Fibroblast of the conjunctiva (primary cell): Measurements from ENCODE around the gene CEMIP.

Experiments
- DNase-seq: peaks from one replicate; pipeline ENCODE4 v3.0.0-alpha.2; 2010; ENCODE audit warnings: low read depth

The CEMIP gene

DNA sequence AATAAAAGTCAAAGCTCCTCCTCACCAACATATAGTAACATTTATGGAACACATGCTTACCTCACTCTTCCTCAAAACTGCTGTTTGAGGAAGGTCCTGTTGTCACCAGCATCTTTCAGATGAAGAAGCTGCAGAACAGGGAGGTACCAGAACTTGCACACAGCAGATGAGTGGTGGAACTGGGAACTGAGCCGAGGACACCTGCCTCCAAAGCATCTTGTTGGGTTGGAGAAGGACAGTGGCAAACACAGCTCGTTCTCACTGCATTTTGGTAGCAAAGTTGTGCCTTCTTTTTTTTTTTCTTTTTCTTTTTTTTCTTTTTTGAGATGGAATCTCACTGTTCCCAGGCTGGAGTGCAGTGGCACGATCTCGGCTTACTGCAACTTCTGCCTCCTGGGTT is 76.0 kb downstream of the CEMIP start:
- DNase-seq = no peak

DNA sequence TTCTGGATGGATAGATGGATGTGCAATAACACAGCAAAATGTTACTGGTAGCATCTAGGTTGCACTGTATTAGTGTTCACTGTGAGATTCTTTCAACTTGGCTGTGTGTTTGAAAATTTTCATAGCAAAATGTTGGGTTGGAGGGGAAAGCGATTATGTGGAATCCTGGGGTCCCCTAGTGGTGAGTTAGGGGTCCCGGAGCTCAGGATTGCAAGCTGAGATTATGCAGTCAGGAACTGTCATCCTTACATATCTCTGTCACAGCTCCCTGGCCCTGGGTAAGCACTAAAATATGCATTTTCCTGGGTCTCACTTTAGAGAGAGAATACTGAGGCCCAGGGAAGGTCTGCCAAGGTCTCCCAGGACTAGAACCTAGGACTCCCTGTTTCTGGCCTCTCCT is 77.2 kb downstream of the CEMIP start:
- DNase-seq = no peak

DNA sequence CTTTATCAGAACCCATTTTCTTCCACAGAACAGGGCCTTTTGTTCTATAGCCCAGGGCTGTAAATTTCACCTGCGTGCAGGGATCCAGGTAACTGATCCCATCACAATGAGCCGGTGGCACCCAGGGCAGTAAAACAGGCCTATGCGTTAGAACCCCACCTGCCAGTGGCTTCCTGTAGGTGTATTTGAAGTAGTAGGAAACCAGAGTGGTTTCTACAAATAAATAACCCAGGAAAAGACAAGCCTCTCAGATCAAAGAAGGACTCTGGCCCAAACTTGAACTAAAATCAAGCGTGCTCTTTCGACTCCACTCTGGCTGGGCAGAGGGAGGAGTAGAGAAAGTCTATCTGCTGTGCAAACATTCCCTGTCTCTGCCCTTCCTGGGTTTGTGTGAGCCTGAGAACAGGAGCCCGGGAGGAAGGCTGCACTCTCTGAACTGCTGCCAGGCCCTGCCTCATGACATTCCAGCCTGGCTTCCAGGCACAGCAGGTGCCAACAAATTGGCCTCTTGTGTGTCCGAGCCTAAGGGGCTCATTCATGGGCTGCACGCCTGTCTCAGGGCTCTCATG is 77.7 kb downstream of the CEMIP start:
- no peak for DNase-seq

DNA sequence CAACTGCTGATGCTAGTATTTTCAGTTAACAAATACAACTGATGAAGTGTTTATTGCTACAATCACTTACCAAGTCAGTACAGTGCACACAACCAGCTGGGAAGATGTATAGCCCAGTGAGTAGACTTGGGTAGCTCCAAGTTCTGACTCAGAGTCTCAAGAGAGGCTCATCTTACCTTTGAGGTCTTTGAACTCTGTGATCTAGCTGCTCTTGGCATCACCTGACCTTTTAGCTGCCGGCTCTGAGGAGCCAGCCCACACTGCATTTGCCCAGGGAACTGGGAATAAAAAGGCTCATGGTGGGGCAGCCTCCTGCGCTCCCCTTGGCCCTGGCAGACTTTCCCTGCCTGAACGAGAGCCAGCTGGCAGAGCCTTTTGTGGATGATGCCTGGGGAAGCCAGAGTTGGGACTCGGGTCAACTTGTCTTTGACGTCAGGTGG is 82.6 kb downstream of the CEMIP start:
- DNase-seq = peak; percentile 42

DNA sequence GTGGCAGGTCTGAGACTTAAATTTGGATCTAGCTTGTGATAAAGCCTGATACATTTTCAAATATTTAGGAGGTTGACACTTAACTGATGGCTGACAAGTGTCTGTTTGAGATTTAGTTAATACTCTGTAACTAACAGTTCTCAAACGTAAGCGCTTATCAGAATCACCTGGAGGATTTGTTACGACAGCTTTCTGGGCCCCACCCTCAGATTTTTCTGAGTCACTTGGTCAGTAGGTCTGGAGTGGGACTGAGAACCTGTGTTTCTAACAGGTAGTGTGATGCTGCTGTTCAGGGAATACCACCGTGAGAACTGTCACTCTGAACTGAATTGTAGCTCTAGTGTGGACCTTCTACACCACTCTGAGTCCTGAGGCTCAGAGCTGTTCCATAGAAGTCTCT is 85.5 kb downstream of the CEMIP start:
- no peak for DNase-seq

DNA sequence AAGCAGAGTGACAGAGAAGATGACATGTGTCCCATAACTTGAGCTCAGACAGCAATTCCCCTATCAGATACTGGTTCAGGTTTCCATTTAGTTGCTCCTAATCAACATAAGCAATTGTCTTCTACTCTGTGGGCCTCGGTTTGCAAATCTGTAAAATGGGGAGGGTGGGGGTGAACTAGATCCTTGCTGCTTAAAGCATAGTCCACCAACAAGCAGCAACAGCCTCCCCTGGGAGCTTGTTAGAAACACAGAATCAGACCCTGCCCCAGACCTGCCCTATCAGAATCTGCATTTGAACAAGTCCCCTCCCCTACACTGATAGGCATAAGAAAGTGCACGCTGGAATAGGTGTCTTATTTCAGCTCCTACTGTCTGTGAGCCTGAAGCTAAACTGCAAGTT is 87.8 kb downstream of the CEMIP start:
- no peak for DNase-seq

DNA sequence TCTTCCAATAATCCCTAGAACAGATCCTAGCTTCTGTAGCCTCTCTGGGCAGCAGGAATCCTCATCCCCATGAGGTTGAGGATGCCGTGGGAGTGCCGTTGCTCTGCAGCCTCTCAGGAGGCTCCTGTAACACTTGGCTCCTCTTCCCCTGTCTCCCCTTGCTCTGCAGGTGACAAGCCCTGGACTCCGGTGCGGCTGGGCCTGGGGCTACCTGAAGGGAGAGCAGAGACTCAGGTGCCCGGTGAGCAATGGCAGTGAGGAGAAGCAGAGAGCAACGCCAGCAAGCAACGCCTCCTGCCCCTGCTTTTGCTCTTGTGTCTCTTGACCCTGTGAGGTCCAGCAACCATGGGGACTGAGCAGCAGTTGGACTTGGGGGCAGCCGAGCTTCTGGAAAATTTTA is 91.2 kb downstream of the CEMIP start:
- DNase-seq = no peak

DNA sequence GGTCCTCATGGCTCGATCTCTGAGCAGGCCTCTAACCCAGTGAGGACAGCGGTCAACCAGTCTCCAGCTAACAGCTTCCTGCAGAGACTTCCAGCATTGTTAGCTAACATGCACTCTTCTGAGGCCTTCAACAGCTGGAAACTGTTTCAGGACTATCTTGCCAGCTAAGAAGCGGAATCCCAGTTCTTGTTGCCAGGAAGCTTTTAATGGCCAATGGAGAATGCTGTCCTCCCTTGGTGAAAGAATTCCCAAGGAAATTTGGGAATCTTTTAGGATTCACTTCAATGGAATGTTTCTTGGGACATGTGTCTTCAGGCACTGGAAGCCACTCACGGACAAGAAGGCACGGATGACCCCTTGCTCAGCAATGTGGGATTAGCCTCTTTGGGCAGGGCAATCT is 91.7 kb downstream of the CEMIP start:
- DNase-seq = no peak

DNA sequence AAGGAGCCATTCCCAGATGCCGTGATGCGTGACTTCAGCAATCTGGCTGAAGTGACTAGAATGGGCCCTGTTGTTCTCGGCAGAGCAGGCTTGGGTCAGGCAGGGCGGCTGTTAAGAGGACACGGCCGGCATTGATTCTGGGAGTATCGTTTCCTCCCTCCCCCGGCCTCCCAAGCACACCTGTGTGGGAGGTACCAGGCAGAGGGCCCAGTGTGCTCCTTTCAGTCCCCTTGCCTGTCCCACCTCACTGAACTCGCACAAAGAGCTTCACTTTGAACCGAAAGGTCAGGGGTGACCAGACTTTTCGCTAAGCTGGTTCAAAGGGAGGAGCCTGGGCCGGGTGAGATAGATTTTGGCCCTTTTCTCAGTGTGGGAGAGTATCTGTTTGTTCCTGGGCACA is 92.7 kb downstream of the CEMIP start:
- no peak for DNase-seq

DNA sequence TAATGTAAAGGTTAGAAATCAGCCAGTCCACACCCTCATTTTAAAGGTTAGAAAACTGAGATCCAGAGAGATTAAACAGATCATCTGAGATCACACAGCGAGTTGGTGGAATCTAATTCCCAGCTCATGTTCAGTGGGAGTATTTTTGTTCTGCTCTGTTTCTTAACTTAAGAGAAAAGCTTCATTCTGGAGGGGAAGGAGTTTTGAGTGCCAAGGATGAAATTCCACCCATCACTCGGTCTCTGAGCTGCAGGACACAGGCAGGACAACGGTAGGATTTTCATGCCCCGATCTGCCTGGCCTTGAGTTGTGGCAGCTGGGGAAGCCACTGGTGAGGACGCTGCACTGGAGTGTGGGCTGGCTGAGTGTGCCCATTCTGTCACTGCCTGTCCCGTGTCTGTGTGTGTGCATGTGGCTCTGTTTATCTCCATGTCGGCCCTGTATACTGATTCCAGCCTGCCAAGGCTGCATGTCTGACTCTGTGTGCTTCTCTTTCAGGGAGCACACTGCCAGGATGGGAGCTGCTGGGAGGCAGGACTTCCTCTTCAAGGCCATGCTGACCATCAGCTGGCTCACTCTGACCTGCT is 94.3 kb downstream of the CEMIP start:
- no peak for DNase-seq

DNA sequence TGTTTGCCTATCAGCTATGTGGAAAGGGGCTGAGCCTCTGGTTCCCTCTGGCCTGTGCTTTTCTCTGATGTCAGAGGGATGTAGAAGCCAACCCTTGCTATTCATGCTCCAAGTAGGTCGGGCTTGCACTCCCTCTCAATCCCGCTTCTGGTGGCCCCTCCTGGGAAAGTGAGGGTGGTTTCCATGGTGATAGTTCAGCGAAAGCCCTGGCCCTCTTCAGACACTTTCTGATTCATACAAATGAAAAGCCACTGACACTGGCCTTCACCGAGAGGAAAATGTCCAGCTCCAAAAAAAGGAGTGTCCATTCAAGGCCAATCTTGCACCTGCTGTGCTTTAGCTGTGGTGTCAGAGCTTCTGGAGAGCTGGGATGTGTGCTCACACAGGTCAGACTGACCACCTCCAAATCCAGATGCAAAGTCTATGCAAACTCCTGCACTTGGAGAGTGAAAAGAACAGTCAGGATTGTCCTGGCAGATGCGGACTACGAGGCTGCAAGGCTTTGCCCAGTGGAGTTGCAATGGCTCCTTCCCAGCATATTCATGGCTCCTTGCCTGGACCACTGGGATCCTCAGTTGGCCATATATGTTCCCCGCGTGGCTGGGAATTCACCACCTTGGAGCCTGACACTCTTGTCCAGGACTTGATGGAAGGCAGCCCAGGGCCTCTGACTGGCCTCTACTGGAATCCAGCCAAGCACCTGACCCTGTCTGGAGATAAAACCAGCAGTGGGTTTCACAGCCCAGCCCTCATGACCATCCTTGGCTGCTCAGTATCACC is 96.6 kb downstream of the CEMIP start:
- DNase-seq = no peak

DNA sequence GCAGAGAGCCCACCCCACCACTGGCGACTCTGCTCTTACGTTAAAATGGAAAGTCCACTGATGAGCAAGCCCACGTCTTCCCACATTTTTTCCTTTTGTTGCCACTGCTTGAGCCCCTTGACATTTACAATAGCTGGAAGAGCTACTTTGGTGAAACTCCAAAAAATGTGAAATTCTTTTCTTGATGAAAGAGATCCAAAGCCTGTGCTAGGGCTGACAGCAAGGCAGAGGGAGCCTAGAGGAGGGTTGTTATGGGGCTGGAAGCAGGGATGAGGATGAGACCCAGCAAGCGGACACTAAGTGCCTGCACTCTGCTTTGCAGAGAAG is 97.1 kb downstream of the CEMIP start:
- DNase-seq = no peak

DNA sequence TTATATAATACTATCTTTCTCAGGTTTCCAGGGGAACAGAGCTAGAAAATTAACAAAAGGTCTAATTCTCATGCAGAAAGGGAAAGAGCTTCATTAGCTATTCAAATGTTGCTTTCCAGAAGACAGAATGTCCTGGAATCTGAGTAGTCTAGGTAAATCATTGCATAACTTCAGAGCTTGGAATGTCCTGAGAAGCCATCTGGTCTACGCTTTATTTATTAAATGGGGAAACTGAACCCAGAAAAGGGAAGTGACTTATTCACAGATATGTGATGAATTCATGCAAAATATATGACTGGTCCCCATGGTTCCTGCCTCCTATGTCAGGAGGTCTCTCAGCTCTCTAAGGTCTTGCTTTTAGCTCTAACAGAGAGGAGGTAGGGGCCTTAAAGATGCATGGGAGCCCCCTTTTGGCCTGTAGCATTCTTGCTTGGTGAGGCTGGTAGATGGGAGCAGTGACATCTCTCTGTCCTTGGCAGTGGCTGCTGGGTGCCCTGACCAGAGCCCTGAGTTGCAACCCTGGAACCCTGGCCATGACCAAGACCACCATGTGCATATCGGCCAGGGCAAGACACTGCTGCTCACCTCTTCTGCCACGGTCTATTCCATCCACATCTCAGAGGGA is 99.2 kb downstream of the CEMIP start:
- no peak for DNase-seq

DNA sequence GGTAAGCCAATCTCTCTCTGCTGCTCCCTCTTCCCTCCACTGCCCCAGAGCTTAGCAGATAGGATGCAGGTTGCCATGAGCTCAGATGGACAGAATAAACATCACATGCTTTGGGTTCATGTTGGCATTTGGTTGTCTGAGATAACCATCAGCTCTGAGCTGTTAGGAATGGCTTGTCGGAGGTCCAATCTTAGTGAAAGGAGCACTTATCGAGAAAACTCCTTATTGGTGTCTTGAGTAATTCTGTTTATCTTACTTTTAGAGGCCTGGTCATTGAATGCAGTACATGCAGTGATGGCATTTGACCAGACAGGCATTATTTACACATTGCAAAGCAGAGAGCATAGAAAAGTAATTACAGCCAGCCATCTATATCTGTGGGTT is 99.7 kb downstream of the CEMIP start:
- no peak for DNase-seq

DNA sequence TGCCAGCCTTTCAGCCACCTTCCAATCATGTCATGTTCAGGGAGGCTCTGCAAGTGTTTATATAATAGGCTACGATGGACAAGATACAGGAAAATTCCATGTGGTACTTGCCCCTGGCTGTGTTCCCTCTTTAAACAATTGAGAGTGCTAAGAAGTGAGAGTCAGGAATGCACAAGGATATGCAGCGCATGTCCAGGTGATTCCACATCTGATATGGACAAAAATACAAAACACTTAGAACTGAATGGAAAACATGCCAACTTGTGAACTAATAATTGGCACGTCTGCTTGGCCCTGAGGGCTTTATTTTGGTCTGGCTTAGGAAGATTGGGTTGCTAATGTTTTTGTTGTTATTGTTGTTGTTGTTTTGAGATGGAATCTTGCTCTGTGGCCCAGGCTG is 100.9 kb downstream of the CEMIP start:
- DNase-seq = no peak

DNA sequence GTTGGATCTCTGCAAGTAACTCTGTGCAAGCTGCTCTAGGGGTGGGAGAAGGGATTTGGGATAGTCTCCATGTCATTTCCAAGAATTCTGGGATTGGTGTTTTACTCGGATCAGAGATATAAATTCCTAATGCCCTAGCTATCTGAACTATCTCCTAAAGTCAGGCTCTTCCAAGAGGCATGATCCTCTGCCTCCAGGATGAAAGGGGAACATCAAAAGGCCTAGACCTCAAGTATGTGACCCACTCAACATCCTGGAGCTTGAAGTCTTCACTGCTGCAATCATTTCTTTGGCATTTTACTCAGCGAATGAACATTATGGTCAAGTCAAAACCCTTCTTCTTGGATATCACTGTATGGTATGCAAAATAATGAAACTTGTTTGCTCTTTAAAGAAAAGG is 104.5 kb downstream of the CEMIP start:
- no peak for DNase-seq

DNA sequence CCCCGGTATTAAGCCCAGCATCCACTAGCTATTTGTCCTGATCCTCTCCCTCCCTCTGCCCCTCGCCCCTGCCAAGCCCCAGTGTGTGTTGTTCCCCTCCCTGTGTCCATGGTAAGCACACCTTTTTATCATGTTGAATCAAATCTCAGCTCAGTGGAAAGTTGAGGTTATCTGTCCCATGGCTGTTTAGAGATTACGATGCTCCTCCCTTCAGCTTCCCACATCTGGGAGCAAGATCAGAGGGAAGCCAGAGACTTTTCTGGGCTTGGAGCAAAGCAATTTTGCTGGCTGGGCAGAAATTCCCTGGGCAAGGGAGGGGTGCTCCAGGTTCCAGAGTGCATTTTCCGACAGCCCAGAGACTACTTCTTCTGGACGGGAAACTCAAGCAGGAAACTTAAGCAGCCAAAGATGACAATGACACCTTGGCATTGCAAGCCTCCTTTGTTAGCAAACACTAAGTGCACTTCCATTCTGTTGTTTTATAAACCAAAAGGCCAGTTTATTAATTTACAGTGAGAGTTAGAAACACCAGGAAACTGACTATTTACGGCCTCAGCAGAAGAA is 105.9 kb downstream of the CEMIP start:
- no peak for DNase-seq

DNA sequence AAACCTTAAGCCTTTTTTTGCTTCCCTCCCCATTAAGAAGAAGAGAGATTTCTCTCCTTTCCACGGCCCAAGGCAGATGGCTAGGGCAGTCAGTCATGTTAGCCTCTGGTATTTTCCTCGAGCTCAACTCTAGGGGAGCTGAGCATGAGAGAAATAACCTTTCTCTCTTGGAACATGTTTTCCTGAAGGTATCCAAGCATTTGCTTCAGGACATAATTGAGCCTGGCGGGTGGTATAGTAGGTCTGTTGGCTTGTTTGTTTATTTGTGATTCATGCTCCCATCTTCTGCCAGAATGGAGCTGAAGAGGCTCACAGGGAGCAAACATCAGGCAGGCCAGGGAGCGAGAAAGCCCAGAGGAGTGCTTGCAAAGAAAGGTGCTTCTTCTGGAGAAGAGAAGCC is 108.0 kb downstream of the CEMIP start:
- no peak for DNase-seq

DNA sequence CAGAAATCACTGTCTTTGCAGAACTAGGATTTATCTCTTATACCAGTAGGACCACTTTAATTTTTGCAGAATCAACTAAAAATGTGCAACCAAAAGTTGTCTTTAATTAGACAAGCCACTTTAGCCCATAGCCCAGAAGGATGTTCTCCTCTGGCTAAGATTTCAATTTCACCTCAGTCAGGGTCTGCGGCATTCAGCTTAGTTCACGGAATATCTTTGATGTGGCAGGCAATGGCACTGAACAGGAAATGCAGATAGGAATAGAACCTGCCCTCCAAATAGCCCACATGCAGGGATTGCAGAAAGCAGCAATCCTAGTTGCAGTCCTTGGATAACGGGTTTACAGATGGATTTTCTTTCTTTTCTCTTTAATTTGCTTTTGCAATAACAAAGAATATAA is 109.7 kb downstream of the CEMIP start:
- DNase-seq = no peak

DNA sequence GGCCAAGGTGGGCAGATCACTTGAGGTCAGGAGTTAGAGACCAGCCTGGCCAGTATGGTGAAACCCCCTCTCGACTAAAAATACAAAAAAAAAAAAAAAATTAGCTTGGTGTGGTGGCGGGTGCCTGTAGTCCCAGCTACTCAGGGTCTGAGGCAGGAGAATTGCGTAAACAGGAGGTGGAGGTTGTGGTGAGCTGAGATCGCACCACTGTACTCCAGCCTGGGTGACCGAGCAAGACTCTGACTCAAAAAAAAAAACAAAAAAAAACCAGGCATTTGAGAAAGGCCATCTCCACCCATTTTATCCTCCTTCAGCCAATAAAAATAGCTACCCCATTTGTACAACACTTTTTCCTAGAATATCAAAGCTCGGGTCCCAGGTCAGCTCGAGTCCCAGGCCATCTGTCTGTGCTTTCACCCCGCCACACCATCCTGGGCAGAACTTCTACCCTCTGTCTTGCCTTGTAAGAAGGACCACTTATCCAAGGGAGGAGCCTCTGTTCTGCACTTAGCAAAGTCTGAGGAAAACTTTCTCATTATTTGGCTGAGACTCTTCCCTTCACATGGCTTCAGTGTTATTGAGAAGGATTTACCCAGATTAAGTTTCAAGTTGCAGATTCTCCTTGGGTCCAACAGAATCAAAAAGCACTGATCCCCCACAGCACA is 111.3 kb downstream of the CEMIP start:
- no peak for DNase-seq

DNA sequence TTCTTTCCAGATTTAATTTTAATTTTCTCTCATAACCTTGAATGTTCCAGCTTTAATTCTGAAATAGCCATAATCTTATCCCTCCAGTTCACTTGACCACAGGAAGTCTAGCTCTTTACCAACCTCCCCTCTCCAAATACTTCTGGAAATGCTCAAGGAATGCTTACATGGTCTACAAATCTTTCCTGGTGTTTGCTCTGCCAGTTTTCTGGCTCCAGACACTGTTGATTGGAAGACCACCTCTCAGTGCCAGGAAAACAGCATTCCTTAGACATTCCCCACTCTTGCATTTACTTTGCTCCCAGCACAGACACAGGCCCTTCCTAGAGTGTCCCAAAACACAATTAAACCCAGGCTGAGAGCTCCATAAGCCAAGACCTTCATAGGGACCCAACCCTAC is 111.8 kb downstream of the CEMIP start:
- DNase-seq = no peak

DNA sequence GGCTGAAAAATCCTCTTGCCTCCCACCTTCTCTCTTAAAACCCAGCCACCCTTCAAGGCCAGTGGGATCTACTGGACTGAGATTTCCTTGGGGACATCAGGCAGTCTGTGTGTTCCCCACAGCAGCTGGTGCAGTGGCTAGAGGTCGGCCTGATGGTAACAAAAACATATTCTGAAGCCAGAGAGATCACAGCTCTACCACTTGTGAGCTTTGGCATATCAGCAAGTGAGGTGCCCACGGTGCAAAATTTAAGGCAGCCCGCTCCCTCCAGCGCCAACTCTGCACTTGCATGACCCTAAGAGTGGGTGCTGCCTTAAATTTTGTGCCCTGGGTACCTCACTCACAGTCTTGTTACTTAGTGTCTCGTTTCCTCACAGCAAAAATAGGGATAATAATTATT is 113.2 kb downstream of the CEMIP start:
- DNase-seq = no peak

DNA sequence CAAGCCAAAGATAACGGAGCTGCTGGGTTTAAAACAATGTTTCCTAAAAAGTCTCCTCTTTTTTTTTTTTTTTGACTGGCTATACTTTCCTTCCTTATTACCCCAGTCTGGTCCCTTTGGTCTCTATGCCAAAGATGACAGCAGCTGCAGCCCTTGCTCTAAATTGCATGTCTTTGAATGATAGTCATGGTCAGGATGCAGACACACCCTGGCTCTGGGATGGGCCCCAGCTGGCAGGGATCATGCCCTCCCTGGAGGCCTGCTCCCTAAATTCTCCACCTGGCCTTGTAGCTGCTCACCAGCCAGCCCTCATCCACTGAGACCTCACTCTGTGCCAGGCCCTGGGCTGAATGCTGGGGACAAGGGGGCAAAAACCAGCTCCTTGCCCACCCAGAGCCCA is 114.6 kb downstream of the CEMIP start:
- peak; percentile 35 for DNase-seq
